Trophoblast cell (in vitro differentiated cells and primary cell): ENCODE data around the gene VMP1.
A peak's percentile ranks its signal among the peaks of the same experiment; 100 is the strongest.

Experiments
- DNase-seq, 2 donors: peaks; one replicate each; pipeline ENCODE4 v3.0.0-alpha.2; 2016
- H2AFZ ChIP-seq: 2 replicates; pipeline ENCODE4 v1.6.1; 2013; ENCODE audit warnings: low read length, moderate library complexity, mild to moderate bottlenecking; ENCODE audit not compliant: insufficient read depth, poor library complexity
- H2AK5ac ChIP-seq: 2 replicates; pipeline ENCODE4 v1.6.1; 2013; ENCODE audit warnings: mild to moderate bottlenecking, low read length
- H2BK120ac ChIP-seq: 2 replicates; pipeline ENCODE4 v1.6.1; 2013; ENCODE audit warnings: low read length, mild to moderate bottlenecking, moderate library complexity; ENCODE audit not compliant: insufficient read depth, poor library complexity
- H2BK12ac ChIP-seq: 2 replicates; pipeline ENCODE4 v1.6.1; 2013; ENCODE audit warnings: mild to moderate bottlenecking, low read length, moderate library complexity
- H2BK5ac ChIP-seq: 2 replicates; pipeline ENCODE4 v1.6.1; 2013; ENCODE audit warnings: low read length, low read depth, moderate library complexity, mild to moderate bottlenecking; ENCODE audit not compliant: poor library complexity
- H3K14ac ChIP-seq: 2 replicates; pipeline ENCODE4 v1.6.1; 2013; ENCODE audit warnings: mild to moderate bottlenecking, low read length
- H3K18ac ChIP-seq: 2 replicates; pipeline ENCODE4 v1.6.1; 2013; ENCODE audit warnings: mild to moderate bottlenecking, low read length
- H3K23ac ChIP-seq: 2 replicates; pipeline ENCODE4 v1.6.1; 2013; ENCODE audit warnings: low read length
- H3K27ac ChIP-seq: 2 replicates; pipeline ENCODE4 v1.5.1; 2013; ENCODE audit warnings: low read depth, mild to moderate bottlenecking, inconsistent platforms, low read length, moderate library complexity
- H3K27me3 ChIP-seq: 2 replicates; pipeline ENCODE4 v1.6.1; 2013; ENCODE audit warnings: inconsistent platforms, mild to moderate bottlenecking, low read length, moderate library complexity; ENCODE audit not compliant: insufficient read depth
- H3K36me3 ChIP-seq, 2 experiments: 1 replicate in 1 of 2; 2 replicates in 1 of 2; pipeline ENCODE4 v1.6.1; 2013; ENCODE audit warnings: low read length in 2 of 2, mild to moderate bottlenecking in 2 of 2, moderate library complexity in 1 of 2; ENCODE audit not compliant: insufficient read depth in 2 of 2, control insufficient read depth in 1 of 2
- H3K4ac ChIP-seq: 2 replicates; pipeline ENCODE4 v1.6.1; 2013; ENCODE audit warnings: low read depth, mild to moderate bottlenecking, low read length, moderate library complexity
- H3K4me1 ChIP-seq, 2 experiments: 1 replicate in 1 of 2; 2 replicates in 1 of 2; pipeline ENCODE4 v1.6.1; 2013; ENCODE audit warnings: low read length in 2 of 2, mild to moderate bottlenecking in 2 of 2, moderate library complexity in 1 of 2; ENCODE audit not compliant: insufficient read depth in 2 of 2, control insufficient read depth in 1 of 2
- H3K4me2 ChIP-seq: 2 replicates; pipeline ENCODE4 v1.6.1; 2013; ENCODE audit warnings: inconsistent platforms, mild to moderate bottlenecking, low read length, moderate library complexity
- H3K4me3 ChIP-seq: 2 replicates; pipeline ENCODE4 v1.5.1; 2013; ENCODE audit warnings: mild to moderate bottlenecking, low read depth, low read length, inconsistent platforms
- H3K79me1 ChIP-seq: one replicate; pipeline ENCODE4 v1.6.1; 2013; ENCODE audit warnings: low read length
- H3K79me2 ChIP-seq: 2 replicates; pipeline ENCODE4 v1.6.1; 2013; ENCODE audit warnings: low read length, mild to moderate bottlenecking; ENCODE audit not compliant: control insufficient read depth, insufficient read depth, poor library complexity
- H3K9ac ChIP-seq: 2 replicates; pipeline ENCODE4 v1.6.1; 2013; ENCODE audit warnings: mild to moderate bottlenecking, low read length
- H3K9me3 ChIP-seq: 2 replicates; pipeline ENCODE4 v1.6.1; 2013; ENCODE audit warnings: low read depth, mild to moderate bottlenecking, control low read depth, inconsistent platforms, low read length; ENCODE audit not compliant: insufficient read depth
- H4K12ac ChIP-seq: 2 replicates; pipeline ENCODE4 v1.6.1; 2013; ENCODE audit warnings: low read depth, mild to moderate bottlenecking, low read length, moderate library complexity
- H4K8ac ChIP-seq: 2 replicates; pipeline ENCODE4 v1.6.1; 2013; ENCODE audit warnings: low read depth, mild to moderate bottlenecking, low read length, moderate library complexity
- H4K91ac ChIP-seq: one replicate; pipeline ENCODE4 v1.6.1; 2013; ENCODE audit warnings: low read depth, mild to moderate bottlenecking, low read length, moderate library complexity
- WGBS: extraction: QIAGEN DNeasy Blood & Tissue Kit; methylation state at CpG from one replicate; pipeline ENCODE4 v1.1.7; 2013; ENCODE audit warnings: missing lambda C conversion rate; ENCODE audit not compliant: insufficient read length, insufficient coverage; ENCODE audit errors: extremely low coverage; 5-methylcytosine and 5-hydroxymethylcytosine counted together

VMP1 gene

GRCh38 chr17:59811209-59811608 is 103.8 kb downstream of the VMP1 start:
- H2AK5ac ChIP-seq: no peak overlapping the region
- no peak overlapping the region for H4K12ac ChIP-seq
- no peaks in the 10 kb centered on the region for H3K4me1 ChIP-seq

DNA sequence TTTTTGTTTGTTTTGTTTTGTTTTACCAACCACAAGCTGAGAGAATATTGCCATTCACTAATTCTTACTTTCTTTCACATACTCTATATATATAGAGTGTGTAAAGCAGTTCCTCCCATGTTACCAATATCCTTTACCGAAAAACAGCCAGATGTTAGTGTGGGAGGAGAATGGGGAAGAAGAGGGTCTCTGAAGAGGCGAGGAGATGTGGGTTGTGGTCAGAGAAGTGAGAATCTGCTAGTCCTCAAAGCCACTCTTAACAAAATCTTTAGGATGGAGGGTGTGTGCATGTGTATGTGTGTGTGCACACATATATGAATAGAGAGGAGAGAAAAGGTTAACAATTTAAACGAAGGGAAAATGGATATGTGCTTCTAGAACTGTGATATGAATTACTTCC is 104.7 kb downstream of the VMP1 start:
- no CpG with 5 or more reads among the region's 3 CpGs for WGBS
- Histone ChIP-seq H3K79me2 (no peaks in the 10 kb centered on the region), H4K8ac (no peak overlapping the region), H3K9ac (no peak overlapping the region), H3K36me3 (peaks cover 2% of the 10 kb centered on the region in 2 experiments), H4K12ac (no peak overlapping the region), H3K14ac (no peak overlapping the region), H3K27me3 (no peaks in the 10 kb centered on the region), H2AFZ (no peak overlapping the region), H2BK5ac (no peak overlapping the region), H2AK5ac (no peak overlapping the region), H3K79me1 (no peaks in the 10 kb centered on the region), H3K4me3 (no peak overlapping the region), H4K91ac (no peak overlapping the region), H3K27ac (no peak overlapping the region), H3K4ac (no peak overlapping the region), H2BK12ac (no peak overlapping the region), H3K9me3 (no peaks in the 10 kb centered on the region), H3K23ac (no peak overlapping the region), H2BK120ac (no peak overlapping the region), H3K4me2 (no peak overlapping the region), H3K18ac (no peak overlapping the region), H3K4me1 (no peaks in the 10 kb centered on the region)
- no peak for DNase-seq

More at GRCh38 chr17:59811209-59811608, 103.8 kb downstream of the VMP1 start:
- no peak overlapping the region for H4K91ac ChIP-seq
- no peaks in the 10 kb centered on the region for H3K79me1 ChIP-seq
- WGBS: no CpG with 5 or more reads among the region's 1 CpG
- no peak overlapping the region for H4K8ac ChIP-seq
- no peak overlapping the region for H3K4me3 ChIP-seq
- H3K4ac ChIP-seq: no peak overlapping the region
- no peak overlapping the region for H3K4me2 ChIP-seq
- H3K9ac ChIP-seq: no peak overlapping the region
- no peaks in the 10 kb centered on the region for H3K9me3 ChIP-seq
- H2BK120ac ChIP-seq: no peak overlapping the region
- peaks cover 0 to 2% of the 10 kb centered on the region in 2 experiments for H3K36me3 ChIP-seq
- no peak overlapping the region for H3K23ac ChIP-seq
- no peaks in the 10 kb centered on the region for H3K79me2 ChIP-seq
- H3K27ac ChIP-seq: no peak overlapping the region
- H3K14ac ChIP-seq: no peak overlapping the region
- peak; percentile 42 to 43 for DNase-seq
- H2BK5ac ChIP-seq: no peak overlapping the region
- H2AFZ ChIP-seq: no peak overlapping the region
- no peaks in the 10 kb centered on the region for H3K27me3 ChIP-seq
- no peak overlapping the region for H3K18ac ChIP-seq
- H2BK12ac ChIP-seq: no peak overlapping the region

- H2BK12ac ChIP-seq: no peak overlapping the region
- H4K12ac ChIP-seq: no peak overlapping the region
- no peak overlapping the region for H3K14ac ChIP-seq
- H3K9me3 ChIP-seq: no peaks in the 10 kb centered on the region
- H3K4me1 ChIP-seq: no peaks in the 10 kb centered on the region
- H3K4ac ChIP-seq: no peak overlapping the region
- no peak overlapping the region for H2AK5ac ChIP-seq
- H3K4me3 ChIP-seq: no peak overlapping the region
- no peak overlapping the region for H4K8ac ChIP-seq
- H3K27me3 ChIP-seq: no peaks in the 10 kb centered on the region
- H3K27ac ChIP-seq: no peak overlapping the region
- no peak overlapping the region for H2BK120ac ChIP-seq
- WGBS: no CpG with 5 or more reads among the region's 1 CpG
- H3K9ac ChIP-seq: no peak overlapping the region
- no peaks in the 10 kb centered on the region for H3K79me2 ChIP-seq
- H2BK5ac ChIP-seq: no peak overlapping the region
- no peak overlapping the region for H2AFZ ChIP-seq
- H3K23ac ChIP-seq: no peak overlapping the region
- H3K36me3 ChIP-seq: peaks cover 2% of the 10 kb centered on the region in 2 experiments
- no peak overlapping the region for H3K4me2 ChIP-seq
- H3K18ac ChIP-seq: no peak overlapping the region
- no peak overlapping the region for H4K91ac ChIP-seq
- no peaks in the 10 kb centered on the region for H3K79me1 ChIP-seq
- DNase-seq: no peak
Measured at GRCh38 chr17:59814276-59814675, 106.8 kb downstream of the VMP1 start.

- Histone ChIP-seq H3K18ac (no peak overlapping the region), H3K23ac (no peak overlapping the region), H3K9me3 (no peaks in the 10 kb centered on the region), H4K8ac (no peak overlapping the region), H3K4me3 (no peak overlapping the region), H4K91ac (no peak overlapping the region), H3K27me3 (no peaks in the 10 kb centered on the region), H2AFZ (no peak overlapping the region), H3K9ac (no peak overlapping the region), H4K12ac (no peak overlapping the region), H3K79me1 (no peaks in the 10 kb centered on the region), H3K14ac (no peak overlapping the region), H2BK120ac (no peak overlapping the region), H3K4me1 (no peaks in the 10 kb centered on the region), H3K36me3 (peaks cover 2% of the 10 kb centered on the region in 2 experiments), H2BK12ac (no peak overlapping the region), H3K4ac (no peak overlapping the region), H3K4me2 (no peak overlapping the region), H2AK5ac (no peak overlapping the region), H3K79me2 (no peaks in the 10 kb centered on the region), H3K27ac (no peak overlapping the region), H2BK5ac (no peak overlapping the region)
- no CpG with 5 or more reads among the region's 3 CpGs for WGBS
- DNase-seq: no peak
Measured at GRCh38 chr17:59814685-59815084, 107.2 kb downstream of the VMP1 start.
